ENCODE measurements around the gene TMEM259.

TMEM259 gene

GRCh38 chr19:988510-988909, 32.4 kb downstream of the TMEM259 start:
- no peak overlapping the region for H3K9ac ChIP-seq (ENCODE audit: low read length)
- H3K9me3 ChIP-seq (ENCODE audit: control insufficient read depth, low read length), result no peaks in the 10 kb centered on the region
- H2BK5ac ChIP-seq (ENCODE audit: low read depth, low read length, poor library complexity, severe bottlenecking), result no peak overlapping the region
- DNase-seq, result no peak
- no peak overlapping the region for H2AFZ ChIP-seq (ENCODE audit: low read depth, low read length)
- no peak overlapping the region for H3K4me2 ChIP-seq (ENCODE audit: low read length, poor library complexity, severe bottlenecking)
- no peak overlapping the region for H3K4ac ChIP-seq (ENCODE audit: low read depth in 1 of 2, low read length in 2 of 2)
- H3K4me3 ChIP-seq (ENCODE audit: insufficient read depth in 1 of 2, low read depth in 1 of 2, low read length in 2 of 2), result no peak overlapping the region
- no peak overlapping the region for H3K18ac ChIP-seq (ENCODE audit: low read depth in 1 of 2, low read length in 2 of 2)
- no peaks in the 10 kb centered on the region for H3K27me3 ChIP-seq (ENCODE audit: control insufficient read depth in 1 of 2, insufficient read depth in 1 of 2, low read length in 2 of 2)
- 88% methylated on average over 15 of the region's 15 CpGs for WGBS
- no peak overlapping the region for H2BK15ac ChIP-seq (ENCODE audit: low read depth, poor library complexity, severe bottlenecking)
- no peak overlapping the region for H2BK120ac ChIP-seq (ENCODE audit: low read depth, low read length)
- H3K36me3 ChIP-seq (ENCODE audit: control insufficient read depth in 1 of 2, insufficient read depth in 2 of 2, low read depth in 1 of 2, low read length in 2 of 2), result peaks cover 30 to 75% of the 10 kb centered on the region in 2 experiments
- no peak overlapping the region for H3K23ac ChIP-seq (ENCODE audit: low read length in 2 of 2)
- H3K14ac ChIP-seq (ENCODE audit: low read length in 2 of 2), result no peak overlapping the region
- H3K4me1 ChIP-seq (ENCODE audit: control insufficient read depth, insufficient read depth, low read depth, low read length), result peaks cover 52% of the 10 kb centered on the region
- no peak overlapping the region for H2AK5ac ChIP-seq (ENCODE audit: low read length, severe bottlenecking)
- no peak overlapping the region for H4K8ac ChIP-seq (ENCODE audit: low read length)
- H3K27ac ChIP-seq (ENCODE audit: low read length, poor library complexity, severe bottlenecking), result no peak overlapping the region
- H2BK12ac ChIP-seq (ENCODE audit: low read length in 2 of 2), result no peak overlapping the region
- peaks cover 10% of the 10 kb centered on the region for H3K79me1 ChIP-seq (replicated peaks; ENCODE audit: low read length, poor library complexity, severe bottlenecking)
- H4K91ac ChIP-seq (ENCODE audit: low read length), result no peak overlapping the region

- no peak overlapping the region for H4K8ac ChIP-seq (ENCODE audit: low read length)
- H3K18ac ChIP-seq (ENCODE audit: low read depth in 1 of 2, low read length in 2 of 2), result no peak overlapping the region
- no peak overlapping the region for H2BK5ac ChIP-seq (ENCODE audit: low read depth, low read length, poor library complexity, severe bottlenecking)
- no peak overlapping the region for H3K14ac ChIP-seq (ENCODE audit: low read length in 2 of 2)
- H2BK120ac ChIP-seq (ENCODE audit: low read depth, low read length), result no peak overlapping the region
- 76% methylated on average over 14 of the region's 14 CpGs for WGBS
- H3K23ac ChIP-seq (ENCODE audit: low read length in 2 of 2), result no peak overlapping the region
- peaks cover 48% of the 10 kb centered on the region for H3K4me1 ChIP-seq (ENCODE audit: control insufficient read depth, insufficient read depth, low read depth, low read length)
- no peak overlapping the region for H2BK12ac ChIP-seq (ENCODE audit: low read length in 2 of 2)
- no peak overlapping the region for H3K4me3 ChIP-seq (ENCODE audit: insufficient read depth in 1 of 2, low read depth in 1 of 2, low read length in 2 of 2)
- H3K9me3 ChIP-seq (ENCODE audit: control insufficient read depth, low read length), result no peaks in the 10 kb centered on the region
- H3K79me1 ChIP-seq (replicated peaks; ENCODE audit: low read length, poor library complexity, severe bottlenecking), result peaks cover 10% of the 10 kb centered on the region
- no peak overlapping the region for H2AK5ac ChIP-seq (ENCODE audit: low read length, severe bottlenecking)
- no peaks in the 10 kb centered on the region for H3K27me3 ChIP-seq (ENCODE audit: control insufficient read depth in 1 of 2, insufficient read depth in 1 of 2, low read length in 2 of 2)
- H4K91ac ChIP-seq (ENCODE audit: low read length), result no peak overlapping the region
- H3K4ac ChIP-seq (ENCODE audit: low read depth in 1 of 2, low read length in 2 of 2), result no peak overlapping the region
- peaks cover 30 to 71% of the 10 kb centered on the region in 2 experiments for H3K36me3 ChIP-seq (ENCODE audit: control insufficient read depth in 1 of 2, insufficient read depth in 2 of 2, low read depth in 1 of 2, low read length in 2 of 2)
- no peak overlapping the region for H2BK15ac ChIP-seq (ENCODE audit: low read depth, poor library complexity, severe bottlenecking)
- peak overlapping the region; percentile 4 for H3K27ac ChIP-seq (ENCODE audit: low read length, poor library complexity, severe bottlenecking)
- H3K4me2 ChIP-seq (ENCODE audit: low read length, poor library complexity, severe bottlenecking), result no peak overlapping the region
- DNase-seq, result no peak
- no peak overlapping the region for H2AFZ ChIP-seq (ENCODE audit: low read depth, low read length)
- H3K9ac ChIP-seq (ENCODE audit: low read length), result no peak overlapping the region
Measured at GRCh38 chr19:988081-988480, 32.8 kb downstream of the TMEM259 start.

- Histone ChIP-seq H3K23ac (ENCODE audit: low read length in 2 of 2) (no peak overlapping the region), H3K36me3 (ENCODE audit: control insufficient read depth in 1 of 2, insufficient read depth in 2 of 2, low read depth in 1 of 2, low read length in 2 of 2) (peaks cover 29 to 55% of the 10 kb centered on the region in 2 experiments), H3K9me3 (ENCODE audit: control insufficient read depth, low read length) (no peaks in the 10 kb centered on the region), H3K4me1 (ENCODE audit: control insufficient read depth, insufficient read depth, low read depth, low read length) (peaks cover 45% of the 10 kb centered on the region), H3K79me1 (replicated peaks; ENCODE audit: low read length, poor library complexity, severe bottlenecking) (peaks cover 10% of the 10 kb centered on the region), H3K18ac (ENCODE audit: low read depth in 1 of 2, low read length in 2 of 2) (no peak overlapping the region), H3K4ac (ENCODE audit: low read depth in 1 of 2, low read length in 2 of 2) (no peak overlapping the region), H3K27me3 (ENCODE audit: control insufficient read depth in 1 of 2, insufficient read depth in 1 of 2, low read length in 2 of 2) (no peaks in the 10 kb centered on the region), H2BK15ac (ENCODE audit: low read depth, poor library complexity, severe bottlenecking) (no peak overlapping the region), H3K27ac (ENCODE audit: low read length, poor library complexity, severe bottlenecking) (no peak overlapping the region), H2BK5ac (ENCODE audit: low read depth, low read length, poor library complexity, severe bottlenecking) (no peak overlapping the region), H4K8ac (ENCODE audit: low read length) (no peak overlapping the region), H3K4me3 (ENCODE audit: insufficient read depth in 1 of 2, low read depth in 1 of 2, low read length in 2 of 2) (no peak overlapping the region), H3K14ac (ENCODE audit: low read length in 2 of 2) (no peak overlapping the region), H2BK120ac (ENCODE audit: low read depth, low read length) (no peak overlapping the region), H3K4me2 (ENCODE audit: low read length, poor library complexity, severe bottlenecking) (no peak overlapping the region), H2AFZ (ENCODE audit: low read depth, low read length) (no peak overlapping the region), H2BK12ac (ENCODE audit: low read length in 2 of 2) (no peak overlapping the region), H4K91ac (ENCODE audit: low read length) (no peak overlapping the region), H2AK5ac (ENCODE audit: low read length, severe bottlenecking) (no peak overlapping the region), H3K9ac (ENCODE audit: low read length) (no peak overlapping the region)
- 93% methylated on average over 14 of the region's 14 CpGs for WGBS
- DNase-seq, result no peak
Measured at GRCh38 chr19:986083-986482, 34.8 kb downstream of the TMEM259 start.

GRCh38 chr19:984165-984967, 36.6 kb downstream of the TMEM259 start, which contains the start of gene WDR18:
Gene WDR18 (plus strand): TSS chr19:984345. CDS start chr19:984354, 9 bp downstream.
- Histone ChIP-seq H3K27me3 (ENCODE audit: control insufficient read depth in 1 of 2, insufficient read depth in 1 of 2, low read length in 2 of 2) (no peaks in the 10 kb centered on the region), H2BK120ac (ENCODE audit: low read depth, low read length) (peak within 1 kb of the TSS; percentile 62), H4K8ac (ENCODE audit: low read length) (peak within 1 kb of the TSS; percentile 98), H3K23ac (ENCODE audit: low read length in 2 of 2) (peak within 1 kb of the TSS; percentile 53 to 61), H2BK5ac (ENCODE audit: low read depth, low read length, poor library complexity, severe bottlenecking) (peak within 1 kb of the TSS; percentile 66), H3K4ac (ENCODE audit: low read depth in 1 of 2, low read length in 2 of 2) (peak within 1 kb of the TSS; percentile 86 to 96), H3K14ac (ENCODE audit: low read length in 2 of 2) (peak within 1 kb of the TSS in 1 of 2 experiments; percentile 97), H3K36me3 (ENCODE audit: control insufficient read depth in 1 of 2, insufficient read depth in 2 of 2, low read depth in 1 of 2, low read length in 2 of 2) (peaks cover 20 to 37% of the 10 kb centered on the region in 2 experiments), H2BK15ac (ENCODE audit: low read depth, poor library complexity, severe bottlenecking) (peak within 1 kb of the TSS; percentile 75), H3K18ac (ENCODE audit: low read depth in 1 of 2, low read length in 2 of 2) (peak within 1 kb of the TSS; percentile 99), H3K4me2 (ENCODE audit: low read length, poor library complexity, severe bottlenecking) (peak within 1 kb of the TSS; percentile 96), H2AFZ (ENCODE audit: low read depth, low read length) (peak within 1 kb of the TSS; percentile 80), H3K9ac (ENCODE audit: low read length) (peak within 1 kb of the TSS; percentile 96), H3K4me3 (ENCODE audit: insufficient read depth in 1 of 2, low read depth in 1 of 2, low read length in 2 of 2) (peak within 1 kb of the TSS; percentile 95 to 100), H3K27ac (ENCODE audit: low read length, poor library complexity, severe bottlenecking) (peak within 1 kb of the TSS; percentile 30), H3K79me1 (replicated peaks; ENCODE audit: low read length, poor library complexity, severe bottlenecking) (peaks cover 9% of the 10 kb centered on the region), H4K91ac (ENCODE audit: low read length) (peak within 1 kb of the TSS; percentile 96), H3K4me1 (ENCODE audit: control insufficient read depth, insufficient read depth, low read depth, low read length) (peaks cover 45% of the 10 kb centered on the region), H2AK5ac (ENCODE audit: low read length, severe bottlenecking) (peak within 1 kb of the TSS; percentile 59), H2BK12ac (ENCODE audit: low read length in 2 of 2) (peak within 1 kb of the TSS; percentile 40 to 69), H3K9me3 (ENCODE audit: control insufficient read depth, low read length) (no peaks in the 10 kb centered on the region)
- peak; percentile 88 for DNase-seq
- WGBS, result 1% methylated on average over 75 of the region's 78 CpGs

All from mesenchymal stem cell (in vitro differentiated cells and primary cell).